ENCODE data around the gene LMX1A.

Gene LMX1A

GRCh38 chr1:165317612-165318011, 38.9 kb downstream of the LMX1A start:
- no peak for DNase-seq

DNA sequence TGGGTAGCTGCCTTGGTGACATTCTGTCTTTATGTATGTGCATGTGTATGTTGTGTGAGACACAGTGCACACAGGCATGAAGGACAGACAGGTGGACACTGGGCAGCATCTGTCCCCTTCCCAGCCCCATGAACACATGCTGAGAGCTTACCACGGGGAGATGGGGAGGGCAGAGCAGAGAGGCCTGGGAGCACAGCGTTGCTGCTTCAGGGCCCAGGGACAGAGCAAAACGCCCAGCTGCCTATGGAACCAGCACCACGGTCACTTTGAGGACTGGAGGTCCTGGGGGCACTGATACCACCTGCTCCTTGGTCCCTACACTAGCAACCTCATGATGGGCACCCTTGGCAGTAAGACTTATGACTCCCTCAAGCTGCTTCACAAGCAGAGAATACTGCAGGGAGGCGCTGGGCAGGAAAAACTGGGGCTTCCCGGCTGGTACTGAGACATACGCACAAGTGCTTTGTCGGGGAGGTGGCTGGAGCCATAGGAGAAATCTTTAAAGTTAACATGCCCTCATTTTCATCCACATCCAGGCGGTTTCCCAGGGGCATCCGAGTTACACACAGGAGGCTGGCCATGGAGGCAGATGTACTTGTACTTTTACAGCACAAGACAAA, 40.3 kb downstream of the LMX1A start:
- DNase-seq, result no peak

- no peak for DNase-seq
Measured at GRCh38 chr1:165315481-165315880, 41.0 kb downstream of the LMX1A start.

DNA sequence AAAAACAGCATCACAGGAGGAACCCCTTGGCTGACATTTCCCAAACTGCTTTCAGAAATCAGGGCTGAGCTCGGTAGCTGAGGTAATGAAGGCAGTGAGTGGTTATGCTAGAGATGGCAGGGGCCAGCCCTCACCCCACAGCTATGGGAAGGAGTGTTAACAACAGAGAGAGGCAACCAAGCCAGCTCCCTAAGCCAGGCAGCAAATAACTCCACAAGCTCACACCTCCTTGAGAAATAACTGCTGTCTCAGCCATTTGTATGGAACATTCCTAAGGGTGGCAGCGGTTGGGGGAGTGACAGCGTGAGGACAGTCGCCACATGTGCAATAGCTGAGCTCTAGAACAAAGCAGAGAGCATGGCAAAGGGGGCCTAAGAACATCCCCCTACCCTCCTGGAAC, 42.6 kb downstream of the LMX1A start:
- no peak for DNase-seq

- no peak for DNase-seq
Measured at GRCh38 chr1:165312591-165312990, 43.9 kb downstream of the LMX1A start.

- no peak for DNase-seq
Measured at GRCh38 chr1:165306543-165307434, 49.7 kb downstream of the LMX1A start.

DNA sequence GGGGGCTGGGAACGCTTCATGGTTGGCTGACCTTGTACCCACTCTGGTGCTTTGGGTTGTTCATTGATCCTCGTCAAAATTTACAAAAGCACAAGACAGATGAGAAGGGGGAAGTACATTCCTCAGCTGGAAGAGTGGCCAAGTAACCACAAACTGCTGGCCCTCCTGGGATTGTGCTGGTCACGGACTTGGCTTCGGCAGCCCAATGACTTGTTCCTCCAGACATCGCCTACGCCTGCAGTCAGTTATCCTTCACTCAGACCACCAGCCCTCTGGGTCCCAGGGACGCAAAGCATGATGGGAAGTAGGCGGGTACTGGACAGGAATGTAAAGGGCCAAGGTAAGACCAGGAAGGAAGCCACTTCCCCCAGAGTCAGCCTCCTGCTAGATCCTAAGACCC, 53.1 kb downstream of the LMX1A start:
- no peak for DNase-seq

- no peak for DNase-seq
Measured at GRCh38 chr1:165300400-165300903, 56.1 kb downstream of the LMX1A start.

- no peak for DNase-seq
Measured at GRCh38 chr1:165298203-165298820, 58.2 kb downstream of the LMX1A start.

DNA sequence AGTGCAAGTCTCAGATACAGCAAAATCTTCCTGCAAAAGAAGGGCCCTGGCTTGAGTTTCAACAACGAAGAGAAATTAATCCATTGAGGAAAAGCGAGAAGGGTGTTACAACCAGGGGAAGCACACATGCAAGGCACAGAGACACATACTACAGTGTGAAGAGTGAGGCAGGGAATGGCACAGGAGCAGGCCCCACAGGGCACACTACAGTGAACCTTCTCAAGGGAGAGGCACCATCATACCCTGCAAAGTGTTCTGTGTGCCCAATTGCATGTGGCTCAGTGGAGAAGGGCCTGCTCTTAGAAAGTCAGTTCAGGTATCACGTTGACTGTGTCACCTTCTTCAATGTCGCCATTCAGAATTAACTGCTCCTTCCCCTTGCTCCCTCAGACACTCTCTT, 60.3 kb downstream of the LMX1A start:
- DNase-seq, result no peak

- DNase-seq, result no peak
Measured at GRCh38 chr1:165290148-165290547, 66.4 kb downstream of the LMX1A start.

- peak; percentile 64 to 87 for DNase-seq
Measured at GRCh38 chr1:165289556-165289955, 67.0 kb downstream of the LMX1A start.

GRCh38 chr1:165288350-165289120, 68.0 kb downstream of the LMX1A start:
- peak; percentile 84 to 93 for DNase-seq

GRCh38 chr1:165287781-165288180, 68.7 kb downstream of the LMX1A start:
- no peak for DNase-seq

GRCh38 chr1:165287329-165287728, 69.2 kb downstream of the LMX1A start:
- no peak for DNase-seq

GRCh38 chr1:165284454-165284853, 72.1 kb downstream of the LMX1A start:
- DNase-seq, result no peak

DNA sequence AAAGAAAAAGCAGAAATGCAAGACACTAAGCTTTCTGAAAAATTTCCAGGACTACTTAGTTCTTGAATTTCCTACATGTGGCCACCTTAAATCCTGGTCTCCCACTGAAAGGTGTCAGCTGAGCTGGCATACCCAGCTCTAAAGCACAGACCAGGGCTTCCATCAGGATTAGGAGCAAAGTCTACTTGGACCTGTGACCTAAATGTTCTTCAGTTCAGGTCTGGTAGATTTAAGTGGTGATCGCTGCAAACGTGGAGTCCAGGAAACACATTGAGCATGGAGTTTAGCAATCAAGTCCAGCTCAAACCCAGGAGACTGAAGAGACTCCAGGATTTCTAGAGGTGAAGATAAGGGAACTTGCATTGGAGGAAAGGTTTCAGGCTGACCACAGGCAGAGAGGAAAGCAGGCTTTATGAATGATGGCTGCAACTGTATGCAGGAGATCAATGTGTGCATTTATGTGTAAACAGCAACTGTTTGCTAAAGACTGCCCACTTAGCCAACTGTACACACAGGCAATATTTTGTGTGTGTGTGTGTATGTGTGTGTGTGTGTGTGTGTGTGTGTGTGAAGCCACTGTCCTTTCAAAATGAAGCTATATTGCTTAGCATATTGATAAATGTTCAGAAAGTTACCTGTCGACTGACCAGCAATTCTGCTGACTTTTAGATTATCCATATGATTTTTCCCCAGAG, 75.2 kb downstream of the LMX1A start:
- no peak for DNase-seq

DNA sequence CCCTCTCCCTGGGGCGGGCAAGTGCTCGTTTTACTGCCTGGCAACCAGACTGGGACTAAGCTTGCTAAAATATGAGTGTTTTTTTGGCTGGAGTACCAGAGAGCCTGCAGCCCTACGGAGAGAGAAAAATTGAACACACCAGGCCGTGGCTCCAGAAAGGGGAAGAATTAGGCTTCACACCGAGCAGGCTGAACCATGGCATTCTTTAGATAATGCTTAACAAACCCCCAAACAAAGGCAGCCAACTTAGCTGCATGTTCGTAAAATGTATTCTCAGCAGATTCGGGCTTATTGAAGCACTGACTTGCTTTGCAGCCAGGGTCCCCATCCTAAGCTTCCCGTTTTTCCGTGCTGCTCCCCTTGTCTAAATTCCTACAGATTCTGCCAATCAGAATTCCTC, 76.6 kb downstream of the LMX1A start:
- DNase-seq, result no peak

GRCh38 chr1:165276314-165276713, 80.2 kb downstream of the LMX1A start:
- DNase-seq, result no peak

- DNase-seq, result no peak
Measured at GRCh38 chr1:165265196-165265838, 91.2 kb downstream of the LMX1A start.

DNA sequence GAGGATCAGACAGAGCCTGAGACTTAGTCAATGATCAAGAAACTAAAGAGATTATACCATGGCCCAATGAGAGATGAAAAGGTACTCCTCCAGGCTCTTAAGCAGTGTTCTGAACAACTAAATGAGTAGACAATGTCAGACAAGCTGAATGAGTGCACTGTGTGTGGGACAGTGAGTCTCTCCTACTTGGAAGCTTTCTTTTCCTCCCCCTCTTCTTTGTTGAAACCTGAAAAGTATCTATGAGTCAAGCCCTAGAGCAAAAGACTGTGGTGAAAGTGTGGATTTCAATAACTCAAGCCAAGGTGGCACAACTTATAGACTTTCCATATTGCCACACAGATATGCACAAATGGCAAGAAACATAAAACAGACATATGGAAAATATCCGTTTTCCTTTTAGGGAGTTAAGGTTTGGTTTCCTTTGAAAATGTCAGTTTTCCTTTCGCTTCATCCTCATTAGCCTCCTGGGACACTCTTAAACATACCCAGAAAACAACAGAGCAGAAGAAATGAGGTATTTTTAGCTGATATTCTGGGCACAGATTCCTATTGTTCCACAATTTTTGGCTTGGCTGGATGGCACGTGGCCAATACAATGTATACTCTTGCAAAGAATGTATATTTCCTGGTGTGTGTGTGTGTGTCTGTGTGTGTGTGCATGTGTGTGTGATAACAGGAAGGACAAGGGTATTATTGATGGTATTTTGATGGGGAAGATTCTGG, 96.6 kb downstream of the LMX1A start:
- DNase-seq, result no peak
